ENCODE measurements around the gene ENO4. TPM values are rescaled to one million over a fixed set of nuclear protein-coding genes. Genes with fewer than 3 reads are reported as not detected.

The ENO4 gene
- total and polyA plus RNA-seq, 2 experiments from 2014 or later: 0.44 to 0.66 TPM

GRCh38 chr10:116831790-116832189 lies 17.5 kb upstream of the ENO4 start:
- H3K27ac ChIP-seq: no peak overlapping the region
- peaks cover 7% of the 10 kb centered on the region for H3K27me3 ChIP-seq
- no peak for DNase-seq (ENCODE audit: low read depth in 1 of 2, low spot score in 1 of 2)
- H3K36me3 ChIP-seq: no peaks in the 10 kb centered on the region
- no peaks in the 10 kb centered on the region for H3K9me3 ChIP-seq (ENCODE audit: low read depth)
- H3K4me1 ChIP-seq (ENCODE audit: low read depth): peaks cover 9% of the 10 kb centered on the region
- H3K4me3 ChIP-seq: no peak overlapping the region
- TF ChIP-seq, protein P1, sequence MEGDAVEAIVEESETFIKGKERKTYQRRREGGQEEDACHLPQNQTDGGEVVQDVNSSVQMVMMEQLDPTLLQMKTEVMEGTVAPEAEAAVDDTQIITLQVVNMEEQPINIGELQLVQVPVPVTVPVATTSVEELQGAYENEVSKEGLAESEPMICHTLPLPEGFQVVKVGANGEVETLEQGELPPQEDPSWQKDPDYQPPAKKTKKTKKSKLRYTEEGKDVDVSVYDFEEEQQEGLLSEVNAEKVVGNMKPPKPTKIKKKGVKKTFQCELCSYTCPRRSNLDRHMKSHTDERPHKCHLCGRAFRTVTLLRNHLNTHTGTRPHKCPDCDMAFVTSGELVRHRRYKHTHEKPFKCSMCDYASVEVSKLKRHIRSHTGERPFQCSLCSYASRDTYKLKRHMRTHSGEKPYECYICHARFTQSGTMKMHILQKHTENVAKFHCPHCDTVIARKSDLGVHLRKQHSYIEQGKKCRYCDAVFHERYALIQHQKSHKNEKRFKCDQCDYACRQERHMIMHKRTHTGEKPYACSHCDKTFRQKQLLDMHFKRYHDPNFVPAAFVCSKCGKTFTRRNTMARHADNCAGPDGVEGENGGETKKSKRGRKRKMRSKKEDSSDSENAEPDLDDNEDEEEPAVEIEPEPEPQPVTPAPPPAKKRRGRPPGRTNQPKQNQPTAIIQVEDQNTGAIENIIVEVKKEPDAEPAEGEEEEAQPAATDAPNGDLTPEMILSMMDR (IDR thresholded peaks at IDR 0.05; ENCODE audit: low read depth, low read length): no peak

- Histone ChIP-seq H3K4me1 (ENCODE audit: low read depth) (peaks cover 9% of the 10 kb centered on the region), H3K27ac (no peak overlapping the region), H3K9me3 (ENCODE audit: low read depth) (no peaks in the 10 kb centered on the region), H3K4me3 (no peak overlapping the region), H3K36me3 (no peaks in the 10 kb centered on the region), H3K27me3 (peaks cover 2% of the 10 kb centered on the region)
- DNase-seq (ENCODE audit: low read depth in 1 of 2, low spot score in 1 of 2): peak in 1 of 2 donors; percentile 48
- TF ChIP-seq, protein P1 (IDR thresholded peaks at IDR 0.05; ENCODE audit: low read depth, low read length): no peak
Observed at GRCh38 chr10:116833986-116834985, 15.0 kb upstream of the ENO4 start.

DNA sequence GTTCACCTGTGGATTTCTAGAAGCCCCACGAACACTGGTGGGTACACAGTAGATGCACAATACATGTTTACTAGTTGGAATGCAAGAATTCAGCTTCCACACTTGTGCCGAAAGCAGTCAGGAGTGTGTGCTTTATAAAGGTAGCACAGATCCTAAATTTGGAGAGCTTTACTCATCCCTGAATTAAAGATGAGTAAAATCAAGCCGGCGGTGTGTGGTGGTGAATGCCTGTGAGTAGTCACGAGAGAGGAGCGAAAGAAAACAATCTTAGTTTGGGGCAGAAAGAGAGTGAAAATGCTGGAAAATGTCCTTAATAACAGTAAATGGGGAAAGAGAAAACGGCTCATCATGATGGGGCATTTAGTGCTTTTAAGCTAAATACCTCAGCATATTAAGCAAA lies 13.6 kb upstream of the ENO4 start:
- no peak for DNase-seq (ENCODE audit: low read depth in 1 of 2, low spot score in 1 of 2)
- H3K36me3 ChIP-seq: no peaks in the 10 kb centered on the region
- TF ChIP-seq, protein P1 (IDR thresholded peaks at IDR 0.05; ENCODE audit: low read depth, low read length): no peak
- H3K9me3 ChIP-seq (ENCODE audit: low read depth): no peaks in the 10 kb centered on the region
- no peak overlapping the region for H3K4me3 ChIP-seq
- H3K27ac ChIP-seq: no peak overlapping the region
- peaks cover 9% of the 10 kb centered on the region for H3K4me1 ChIP-seq (ENCODE audit: low read depth)
- H3K27me3 ChIP-seq: peaks cover 2% of the 10 kb centered on the region

- H3K4me1 ChIP-seq (ENCODE audit: low read depth): peaks cover 9% of the 10 kb centered on the region
- no peaks in the 10 kb centered on the region for H3K9me3 ChIP-seq (ENCODE audit: low read depth)
- H3K27ac ChIP-seq: no peak overlapping the region
- DNase-seq (ENCODE audit: low read depth in 1 of 2, low spot score in 1 of 2): peak in 1 of 2 donors; percentile 61
- H3K4me3 ChIP-seq: no peak overlapping the region
- no peaks in the 10 kb centered on the region for H3K36me3 ChIP-seq
- TF ChIP-seq, protein P1 (IDR thresholded peaks at IDR 0.05; ENCODE audit: low read depth, low read length): no peak
- H3K27me3 ChIP-seq: peaks cover 2% of the 10 kb centered on the region
Observed at GRCh38 chr10:116836083-116836482, 13.2 kb upstream of the ENO4 start.

DNA sequence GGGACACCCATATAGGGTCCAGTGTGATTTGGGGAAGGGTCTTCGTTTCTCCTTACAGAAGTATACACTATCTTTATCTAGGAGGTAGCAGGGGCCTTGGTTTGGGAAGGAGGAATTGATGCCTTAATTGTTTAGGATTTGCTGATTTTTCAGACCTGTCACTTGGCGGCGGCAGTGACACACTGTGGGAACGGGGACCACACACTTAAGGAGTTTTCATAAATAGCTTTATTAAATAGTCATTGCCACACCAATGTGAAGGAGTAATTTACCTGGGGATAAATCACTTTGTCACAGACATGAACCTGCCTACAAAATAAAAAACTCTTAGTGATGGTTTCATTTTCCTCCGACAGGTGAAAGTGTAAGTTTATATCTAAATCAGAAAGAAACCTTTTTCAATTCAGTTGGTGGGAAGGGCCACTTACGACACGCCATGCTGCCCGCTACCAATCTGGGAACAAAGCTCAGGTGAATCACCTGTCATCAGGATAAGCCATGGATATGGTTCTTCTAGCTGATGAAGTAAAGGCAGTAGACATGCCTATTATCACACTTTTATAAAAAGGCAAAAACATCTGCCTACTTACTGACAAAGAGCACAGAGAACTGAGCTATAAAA lies 12.3 kb upstream of the ENO4 start:
- DNase-seq (ENCODE audit: low read depth in 1 of 2, low spot score in 1 of 2): peak in 1 of 2 donors; percentile 52
- H3K27me3 ChIP-seq: peaks cover 2% of the 10 kb centered on the region
- no peaks in the 10 kb centered on the region for H3K9me3 ChIP-seq (ENCODE audit: low read depth)
- peaks cover 9% of the 10 kb centered on the region for H3K4me1 ChIP-seq (ENCODE audit: low read depth)
- no peaks in the 10 kb centered on the region for H3K36me3 ChIP-seq
- TF ChIP-seq, protein P1 (IDR thresholded peaks at IDR 0.05; ENCODE audit: low read depth, low read length): peak; percentile 46
- no peak overlapping the region for H3K27ac ChIP-seq
- no peak overlapping the region for H3K4me3 ChIP-seq
